ENCODE measurements around the gene LOXL4.

- TF ChIP-seq CTCF (conservative IDR thresholded peaks at IDR 0.05 in 1 of 2, IDR thresholded peaks at IDR 0.05 in 1 of 2; ENCODE audit: extremely low read depth in 1 of 2, insufficient read depth in 1 of 2, low read depth in 1 of 2, low read length in 2 of 2) (no peak), EZH2 (IDR thresholded peaks at IDR 0.05; ENCODE audit: borderline replicate concordance, low read length) (no peak)
Observed at GRCh38 chr10:98267894-98268693, at the start of gene LOXL4.
